ENCODE data around the gene FASTK. TPM values are rescaled to one million over a fixed set of nuclear protein-coding genes. Genes with fewer than 3 reads are reported as not detected.

Gene FASTK
- total RNA-seq, 1 donor from 2014 or later = 75.7 TPM

DNA sequence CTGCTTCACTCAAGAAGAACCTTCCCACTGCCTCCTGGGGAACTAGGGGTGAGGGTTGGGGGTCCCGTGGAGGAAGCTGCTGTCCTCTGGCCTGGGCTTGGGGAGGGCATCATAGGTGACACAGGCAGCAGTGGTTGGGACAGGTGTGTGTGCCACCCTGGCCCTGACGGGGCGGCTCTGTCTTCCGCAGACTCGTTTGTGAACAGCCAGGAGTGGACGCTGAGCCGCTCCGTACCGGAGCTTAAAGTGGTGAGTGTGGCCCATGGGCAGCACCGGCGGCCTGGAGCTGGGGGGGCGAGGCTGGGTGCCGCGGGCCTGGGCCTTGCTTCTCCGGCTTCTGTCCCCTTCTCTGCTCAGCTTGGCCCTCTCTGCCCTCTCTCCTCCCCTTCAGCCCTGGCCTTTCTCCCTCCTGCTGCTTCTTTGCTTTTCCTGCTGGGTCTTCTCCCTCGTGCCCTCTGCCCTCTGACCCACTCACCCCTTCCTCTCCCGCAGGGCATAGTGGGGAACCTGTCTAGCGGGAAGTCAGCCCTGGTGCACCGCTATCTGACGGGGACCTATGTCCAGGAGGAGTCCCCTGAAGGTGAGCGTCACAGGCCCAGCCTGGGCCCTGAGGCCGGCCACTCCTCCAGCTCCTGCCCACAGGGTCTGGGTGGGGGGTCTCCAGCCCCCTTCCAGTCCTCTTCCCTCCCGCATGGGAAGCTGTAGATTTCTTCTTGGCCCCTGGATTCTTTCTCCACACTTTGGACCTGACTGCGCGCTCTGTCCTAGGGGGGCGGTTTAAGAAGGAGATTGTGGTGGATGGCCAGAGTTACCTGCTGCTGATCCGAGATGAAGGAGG is 36.2 kb upstream of the FASTK start:
- no peaks in the 10 kb centered on the region for H3K27me3 ChIP-seq (ENCODE audit: low read depth)
- no peak overlapping the region for H3K4me3 ChIP-seq
- TF ChIP-seq CTCF (IDR thresholded peaks at IDR 0.05; ENCODE audit: borderline replicate concordance) = no peak
- H3K4me1 ChIP-seq = peaks cover 19% of the 10 kb centered on the region
- no peaks in the 10 kb centered on the region for H3K9me3 ChIP-seq (replicated peaks)
- no peak overlapping the region for H3K27ac ChIP-seq (replicated peaks)
- DNase-seq = no peak
- intact Hi-C loops (cut with micrococcal nuclease) = no loop called here
- peaks cover 44% of the 10 kb centered on the region for H3K36me3 ChIP-seq

- no peak for DNase-seq
- Histone ChIP-seq H3K36me3 (peaks cover 35% of the 10 kb centered on the region), H3K9me3 (replicated peaks) (no peaks in the 10 kb centered on the region), H3K4me3 (peak overlapping the region; percentile 44), H3K27me3 (ENCODE audit: low read depth) (no peaks in the 10 kb centered on the region), H3K27ac (replicated peaks) (no peak overlapping the region), H3K4me1 (peaks cover 24% of the 10 kb centered on the region)
- TF ChIP-seq CTCF (IDR thresholded peaks at IDR 0.05; ENCODE audit: borderline replicate concordance) = no peak
- intact Hi-C loops (cut with micrococcal nuclease) = no loop called here
Observed at GRCh38 chr7:151115836-151116418, 35.3 kb upstream of the FASTK start.

DNA sequence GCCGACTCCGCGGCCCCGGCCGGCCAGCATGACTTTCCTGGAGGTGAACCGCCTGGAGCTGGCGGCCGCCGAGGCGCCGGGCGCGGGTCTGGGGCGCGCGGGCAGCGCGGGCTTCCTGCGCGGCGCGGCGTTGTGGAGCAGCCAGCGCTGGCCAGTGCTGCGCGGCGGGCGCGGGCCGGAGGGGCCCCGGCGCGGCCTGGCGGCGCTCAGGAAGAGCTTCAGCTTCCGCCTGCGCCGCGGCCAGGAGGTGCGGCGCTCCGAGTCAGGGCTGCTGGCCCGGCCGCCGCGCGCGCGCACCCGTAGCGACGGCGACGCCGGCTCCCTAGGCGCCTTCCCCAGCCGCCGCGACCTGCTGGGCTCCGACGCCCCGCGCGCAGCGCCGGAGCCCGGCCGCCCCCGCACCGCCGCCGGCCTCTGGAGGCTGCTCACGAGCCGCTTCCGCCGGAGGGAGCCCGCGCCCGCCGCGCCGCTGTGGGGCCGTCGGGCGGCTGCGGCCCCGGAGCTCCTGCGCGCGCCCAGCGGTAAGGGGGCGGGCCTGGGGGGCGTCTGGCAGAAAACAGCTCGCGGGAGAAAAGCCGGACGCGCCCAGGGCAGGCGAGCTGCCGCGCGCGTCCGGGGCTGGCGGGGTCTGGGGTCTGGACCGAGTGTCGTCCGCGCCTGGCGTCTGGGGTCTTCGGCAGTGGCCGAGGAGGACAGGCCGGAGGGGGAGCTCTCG is 34.7 kb upstream of the FASTK start:
- TF ChIP-seq CTCF (IDR thresholded peaks at IDR 0.05; ENCODE audit: borderline replicate concordance) = no peak
- Histone ChIP-seq H3K4me3 (peak overlapping the region; percentile 44), H3K9me3 (replicated peaks) (no peaks in the 10 kb centered on the region), H3K36me3 (peaks cover 29% of the 10 kb centered on the region), H3K27me3 (ENCODE audit: low read depth) (no peaks in the 10 kb centered on the region), H3K4me1 (peaks cover 31% of the 10 kb centered on the region), H3K27ac (replicated peaks) (no peak overlapping the region)
- intact Hi-C loops (cut with micrococcal nuclease) = no loop called here
- DNase-seq = no peak

GRCh38 chr7:151114151-151115090 is 33.8 kb upstream of the FASTK start:
- no peak for DNase-seq
- intact Hi-C loops (cut with micrococcal nuclease) = no loop called here
- Histone ChIP-seq H3K4me1 (peaks cover 37% of the 10 kb centered on the region), H3K36me3 (peaks cover 20% of the 10 kb centered on the region), H3K4me3 (peak overlapping the region; percentile 44), H3K9me3 (replicated peaks) (no peaks in the 10 kb centered on the region), H3K27me3 (ENCODE audit: low read depth) (no peaks in the 10 kb centered on the region), H3K27ac (replicated peaks) (no peak overlapping the region)
- no peak for TF ChIP-seq CTCF (IDR thresholded peaks at IDR 0.05; ENCODE audit: borderline replicate concordance)

Data from left ventricle myocardium inferior (tissue), 1 donor.